K562 treated with DMSO at 1 percent for 12 hours (cell line): ENCODE measurements around the gene TMEM185B. TPM values are rescaled to one million over a fixed set of nuclear protein-coding genes. Genes with fewer than 3 reads are reported as not detected.

Experiments used
- total RNA-seq: library from RNA; unstranded; fragments of 300-600 nt; gene quantifications from 2 replicates; pipeline ENCODE4 v1.2.3, GENCODE V29; 2022; ENCODE audit not compliant: insufficient read depth

The TMEM185B gene
- 10.1 and 25.4 TPM in 2 replicates for total RNA-seq

DNA sequence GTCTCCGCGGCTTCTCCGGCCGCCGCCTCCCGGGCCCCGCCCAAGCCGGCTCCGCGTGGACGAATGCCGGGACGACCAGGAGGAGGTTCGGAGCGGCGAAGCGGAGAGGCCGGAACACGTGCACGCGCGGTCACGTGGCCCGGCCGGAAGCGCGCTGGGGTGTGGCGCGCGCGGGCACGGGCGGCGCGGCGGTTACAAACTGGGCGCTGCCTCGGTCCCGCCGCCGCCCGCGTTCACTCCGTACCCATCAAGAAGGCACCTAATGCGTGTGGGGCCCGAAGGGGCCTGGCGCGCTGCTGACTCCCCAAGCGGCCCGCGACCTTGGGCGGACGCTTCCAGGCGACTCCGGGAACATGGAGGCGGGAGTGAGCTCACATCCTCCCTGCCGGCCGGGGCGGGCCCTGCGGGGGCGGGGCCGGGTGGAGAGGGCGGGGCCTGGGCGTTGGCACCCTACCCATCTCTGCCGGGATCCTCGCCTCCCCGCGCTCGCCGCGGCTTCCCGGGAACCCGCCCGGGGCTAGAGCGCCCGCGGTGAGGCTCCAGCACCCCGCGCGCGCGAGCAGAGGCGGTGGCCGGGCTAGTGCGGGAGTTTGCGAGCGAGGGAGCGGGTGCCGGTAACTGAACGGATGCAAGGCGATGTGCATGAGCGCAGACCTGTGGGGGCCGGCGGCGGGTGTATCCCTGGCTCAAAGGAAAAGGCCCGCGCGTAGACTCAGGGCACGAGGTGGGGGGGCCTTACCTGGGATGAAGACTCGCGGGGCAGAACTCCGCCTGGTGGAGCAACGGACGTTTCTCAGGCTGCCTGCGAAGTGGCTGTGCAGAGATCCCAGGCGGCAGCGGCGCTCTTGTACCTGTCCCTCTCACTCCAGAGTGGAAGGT, at the start of gene TMEM185B:
TMEM185B (minus strand) TSS at position 367 of the 879 bp plus-strand sequence. CDS start 424 bp downstream, outside the sequence.

DNA sequence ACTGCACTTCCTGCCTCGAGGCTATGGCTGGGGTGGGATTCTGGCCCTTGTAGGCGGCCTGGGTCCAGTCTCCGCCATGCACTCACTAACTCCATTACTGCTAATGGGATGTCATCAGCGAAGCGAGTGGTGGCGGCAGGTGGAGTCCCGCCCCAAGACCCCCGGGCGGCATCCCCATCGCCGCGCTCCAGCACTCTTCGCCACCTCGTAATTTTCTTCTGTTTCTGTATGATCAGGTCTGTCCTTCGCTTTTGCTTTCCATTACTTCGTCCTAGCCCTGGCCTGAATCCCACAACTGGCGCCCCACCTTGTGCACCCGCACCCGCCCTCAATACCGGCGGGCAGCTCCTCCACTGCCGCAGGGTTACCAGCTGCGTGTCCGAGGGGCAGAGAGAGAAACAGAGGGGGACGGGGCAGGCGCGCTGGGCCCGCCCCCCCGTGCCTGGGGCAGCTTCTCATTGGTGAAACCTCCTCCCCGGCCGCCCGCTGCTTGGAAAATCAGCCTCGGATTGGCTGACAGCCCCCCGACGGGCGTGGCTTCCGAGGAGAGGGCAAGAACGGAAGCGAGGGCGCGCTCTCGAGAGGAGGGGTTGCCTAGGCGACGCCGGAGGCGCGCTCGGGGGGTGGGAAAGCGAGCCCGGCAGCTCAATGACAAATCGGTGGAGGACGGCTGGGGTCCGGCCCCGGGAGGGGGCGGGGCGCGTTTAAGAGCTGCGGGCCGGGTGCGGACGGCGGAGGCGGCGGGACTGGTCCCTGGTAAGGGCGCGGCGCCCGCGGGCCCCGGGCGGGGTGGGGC, 29.2 kb upstream of the TMEM185B start, which contains the start of gene RALB:
RALB (plus strand) TSS at position 628 of the 796 bp plus-strand sequence. CDS start 25,813 bp downstream, outside the sequence.

Other genes with a start within 250 kb of the TMEM185B start
- gene EPB41L5, start 210.3 kb downstream of the TMEM185B start, total RNA-seq = 3.6 and 11.0 TPM in 2 replicates
- 48.0 and 90.9 TPM in 2 replicates for gene RALB, start 29.5 kb upstream of the TMEM185B start, total RNA-seq
- not detected in 2 replicates for gene INHBB, start 122.7 kb upstream of the TMEM185B start, total RNA-seq